Measurements from ENCODE around the gene SH3RF1.

Gene SH3RF1

GRCh38 chr4:169250796-169251195 is 20.0 kb downstream of the SH3RF1 start:
- no peak for DNase-seq

GRCh38 chr4:169249999-169250398 is 20.8 kb downstream of the SH3RF1 start:
- DNase-seq, result no peak

GRCh38 chr4:169249214-169249973 is 21.4 kb downstream of the SH3RF1 start:
- no peak for DNase-seq

- DNase-seq, result no peak
Observed at GRCh38 chr4:169248645-169249044, 22.1 kb downstream of the SH3RF1 start.

- no peak for DNase-seq
Observed at GRCh38 chr4:169246957-169247396, 23.8 kb downstream of the SH3RF1 start.

GRCh38 chr4:169246279-169246678 is 24.5 kb downstream of the SH3RF1 start:
- no peak for DNase-seq

GRCh38 chr4:169245061-169245460 is 25.7 kb downstream of the SH3RF1 start:
- DNase-seq, result no peak

- no peak for DNase-seq
Observed at GRCh38 chr4:169243825-169244609, 26.7 kb downstream of the SH3RF1 start.

- no peak for DNase-seq
Observed at GRCh38 chr4:169241464-169241863, 29.3 kb downstream of the SH3RF1 start.

- no peak for DNase-seq
Observed at GRCh38 chr4:169239221-169239905, 31.4 kb downstream of the SH3RF1 start.

GRCh38 chr4:169238445-169238844 is 32.3 kb downstream of the SH3RF1 start:
- no peak for DNase-seq

GRCh38 chr4:169236873-169237626 is 33.7 kb downstream of the SH3RF1 start:
- no peak for DNase-seq

- no peak for DNase-seq
Observed at GRCh38 chr4:169236078-169236477, 34.7 kb downstream of the SH3RF1 start.

GRCh38 chr4:169234137-169234855 is 36.5 kb downstream of the SH3RF1 start:
- no peak for DNase-seq

- DNase-seq, result no peak
Observed at GRCh38 chr4:169233691-169234090, 37.1 kb downstream of the SH3RF1 start.

- no peak for DNase-seq
Observed at GRCh38 chr4:169231647-169232262, 39.0 kb downstream of the SH3RF1 start.

- DNase-seq, result no peak
Observed at GRCh38 chr4:169229571-169230028, 41.2 kb downstream of the SH3RF1 start.

GRCh38 chr4:169228076-169228475 is 42.7 kb downstream of the SH3RF1 start:
- no peak for DNase-seq

GRCh38 chr4:169226565-169226964 is 44.2 kb downstream of the SH3RF1 start:
- DNase-seq, result no peak

GRCh38 chr4:169225812-169226211 is 44.9 kb downstream of the SH3RF1 start:
- DNase-seq, result no peak

- no peak for DNase-seq
Observed at GRCh38 chr4:169225058-169225751, 45.6 kb downstream of the SH3RF1 start.

Data from stimulated activated naive CD4-positive, alpha-beta T cell (primary cell).